HG02970 (cell line): Measurements from ENCODE around the gene MTMR6.

Source experiments
- ATAC-seq: cut with Tn5 transposase; IDR thresholded peaks from one replicate; pipeline ENCODE4 v1.9.1; 2021; ENCODE audit warnings: mild to moderate bottlenecking, moderate library complexity, moderate number of reproducible peaks; ENCODE audit not compliant: unreplicated experiment, low FRiP score

Gene MTMR6

DNA sequence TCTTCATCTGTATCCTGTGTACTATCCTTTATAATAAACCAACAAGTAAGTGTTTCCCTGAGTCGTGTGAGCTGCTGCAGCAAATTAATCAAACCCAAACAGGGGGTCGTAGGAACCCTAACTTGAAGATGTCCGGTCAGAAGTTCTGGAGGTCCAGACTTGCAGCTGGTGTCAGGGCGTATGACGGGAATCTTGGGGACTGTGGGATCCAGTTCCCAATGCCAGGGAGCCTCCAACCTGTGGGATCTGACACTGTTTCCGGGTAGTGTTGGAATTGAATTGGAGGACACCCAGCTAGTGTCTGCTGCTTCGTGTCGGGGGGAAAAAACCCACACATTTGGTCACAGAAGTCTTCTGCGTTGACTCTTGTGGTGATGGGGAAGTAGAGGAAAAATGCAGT, 63.1 kb downstream of the MTMR6 start:
- ATAC-seq = no peak

DNA sequence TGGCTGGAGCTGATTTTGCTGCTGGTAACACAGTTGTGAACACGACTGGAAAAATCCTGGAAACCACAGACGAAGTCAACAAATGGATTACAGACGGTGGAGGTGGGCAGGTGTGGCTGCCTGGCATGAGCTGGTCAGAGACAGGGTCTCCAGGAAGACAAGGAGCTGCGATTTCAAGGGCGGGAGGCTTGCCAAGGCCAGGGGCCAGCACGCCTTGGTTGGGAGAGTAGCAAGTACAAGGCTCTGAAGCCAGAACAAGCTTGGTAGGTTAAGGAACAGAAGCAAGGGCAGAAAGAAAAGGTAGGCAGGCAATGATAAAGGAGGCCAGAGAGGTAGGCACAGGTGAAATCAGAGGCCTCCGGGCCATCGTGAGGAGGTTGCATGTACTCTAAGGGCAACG, 64.5 kb downstream of the MTMR6 start:
- no peak for ATAC-seq

DNA sequence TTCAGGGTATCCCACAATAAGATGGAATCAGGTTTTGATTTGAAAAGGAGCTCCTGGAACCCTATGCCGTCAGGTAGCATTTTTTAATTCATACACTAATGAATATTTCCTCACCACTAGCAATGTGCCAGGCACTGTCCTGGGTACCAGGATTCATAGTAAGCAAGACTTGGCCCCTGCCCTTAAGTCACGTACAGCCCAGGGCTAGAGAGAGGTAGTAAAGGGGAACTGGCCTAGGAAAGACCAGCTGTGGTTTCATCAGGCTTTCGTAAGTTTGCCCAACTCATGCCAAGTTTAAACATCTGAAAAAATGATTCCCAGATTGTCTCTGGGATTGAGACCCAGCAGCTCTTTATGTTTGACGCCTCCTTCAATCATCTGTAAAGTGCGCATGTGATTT, 69.3 kb downstream of the MTMR6 start:
- no peak for ATAC-seq

DNA sequence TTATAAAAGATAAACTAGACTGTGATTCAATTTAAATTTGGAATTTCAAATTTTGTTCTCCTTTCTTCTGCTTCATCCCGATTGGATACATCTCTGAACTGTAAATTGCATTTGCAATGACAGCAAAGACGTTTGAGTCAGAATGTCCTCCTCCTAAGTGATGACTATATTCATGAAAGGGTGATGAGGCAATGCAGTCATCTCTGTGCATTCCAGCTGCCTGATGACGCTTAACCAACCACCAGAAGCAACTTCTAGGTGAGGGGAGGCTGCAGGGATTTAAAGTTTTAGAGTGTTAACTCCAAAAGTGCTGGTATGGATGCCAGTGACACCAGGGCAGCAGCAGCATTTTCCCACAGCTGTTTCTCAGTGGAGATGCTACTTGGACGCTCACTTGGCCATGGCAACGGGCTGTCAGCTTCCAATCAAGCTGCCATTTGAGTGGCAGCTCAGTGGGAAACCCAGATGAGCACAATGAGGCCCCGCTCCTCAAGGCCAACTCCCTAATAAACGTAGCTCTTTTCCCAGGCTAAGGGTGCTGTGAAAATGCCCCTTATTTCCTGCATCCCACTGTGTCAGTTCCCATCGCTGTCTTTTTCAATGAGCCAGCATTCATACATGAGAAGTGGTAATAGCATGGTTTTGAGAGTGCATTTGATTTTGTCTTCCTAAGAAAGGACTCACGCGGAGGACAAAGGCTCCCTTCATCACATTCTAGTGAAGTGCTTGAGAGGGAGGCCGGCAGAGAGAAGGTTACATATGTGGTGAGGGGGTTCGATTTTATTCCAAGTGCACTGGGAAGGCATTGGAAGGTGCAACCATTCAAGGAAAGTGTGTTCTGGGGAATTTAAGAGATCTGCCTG, 70.0 kb downstream of the MTMR6 start:
- no peak for ATAC-seq

DNA sequence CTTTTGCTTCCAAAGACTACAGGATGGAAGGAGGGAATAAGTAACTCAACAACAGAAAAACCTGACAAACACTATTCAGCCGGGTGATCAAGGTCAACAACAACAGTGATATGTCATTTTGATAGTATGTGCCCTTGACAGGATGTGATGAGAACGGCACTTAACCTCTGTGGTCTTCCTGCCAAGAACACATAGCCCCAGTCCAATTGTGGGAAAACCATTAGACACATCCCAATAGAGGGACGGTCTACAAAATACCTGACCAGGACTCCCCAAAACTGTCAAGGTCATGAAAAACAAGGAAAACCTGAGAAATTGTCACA, 72.1 kb downstream of the MTMR6 start:
- no peak for ATAC-seq

DNA sequence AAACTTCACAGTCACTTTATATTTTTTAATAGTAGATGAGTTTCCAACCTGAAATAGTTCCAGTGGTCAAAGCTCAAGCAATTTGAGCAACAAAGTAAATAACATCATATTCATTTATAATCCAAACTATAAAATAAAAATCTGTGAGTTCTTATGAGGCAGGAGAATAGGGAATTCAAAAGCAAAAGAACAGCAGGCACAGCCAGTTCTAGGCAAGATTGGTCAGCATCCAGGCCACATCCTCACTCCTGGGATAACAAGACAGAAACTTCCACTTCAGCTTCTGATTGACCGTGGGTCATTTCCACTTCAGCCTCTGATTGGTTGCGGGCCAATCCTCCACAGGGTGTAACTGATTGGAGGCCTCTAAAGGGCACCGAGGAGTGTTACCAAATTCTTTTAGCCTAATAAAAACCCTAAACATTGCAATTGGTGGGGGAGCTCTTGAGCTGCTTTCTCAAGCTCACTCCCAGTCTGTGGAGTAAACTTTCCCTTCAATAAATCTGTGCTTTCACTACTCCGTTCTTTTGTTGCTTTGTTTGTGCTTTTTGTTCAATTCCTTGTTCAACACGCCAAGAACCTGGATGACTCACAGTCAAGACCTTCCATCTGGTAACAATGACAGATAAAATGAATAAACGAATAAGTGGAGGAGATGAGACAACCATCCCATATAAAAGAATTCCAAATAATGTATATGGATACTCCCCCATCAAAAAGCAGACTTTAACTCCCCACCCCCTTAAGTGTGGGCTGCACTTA, 72.6 kb downstream of the MTMR6 start:
- no peak for ATAC-seq

DNA sequence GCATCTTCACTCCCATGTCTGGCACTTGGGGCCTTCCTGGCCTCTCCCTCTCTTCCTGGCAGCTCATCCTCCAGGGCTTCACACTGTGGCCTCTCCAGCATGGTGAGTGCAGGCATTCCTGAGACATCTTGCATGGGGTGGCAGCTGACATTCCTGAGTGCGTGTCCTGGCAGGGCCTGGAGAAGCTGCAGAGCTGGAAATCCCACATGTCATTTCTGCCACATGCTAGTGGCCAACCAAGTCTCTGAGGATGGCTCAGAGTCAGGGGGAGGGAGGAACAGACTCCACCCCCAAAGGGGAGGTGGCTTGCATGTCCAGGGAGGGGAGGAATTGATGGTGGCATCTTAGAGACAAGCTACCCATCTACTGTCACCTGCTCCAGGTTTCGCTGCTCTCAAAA, 73.6 kb downstream of the MTMR6 start:
- no peak for ATAC-seq

DNA sequence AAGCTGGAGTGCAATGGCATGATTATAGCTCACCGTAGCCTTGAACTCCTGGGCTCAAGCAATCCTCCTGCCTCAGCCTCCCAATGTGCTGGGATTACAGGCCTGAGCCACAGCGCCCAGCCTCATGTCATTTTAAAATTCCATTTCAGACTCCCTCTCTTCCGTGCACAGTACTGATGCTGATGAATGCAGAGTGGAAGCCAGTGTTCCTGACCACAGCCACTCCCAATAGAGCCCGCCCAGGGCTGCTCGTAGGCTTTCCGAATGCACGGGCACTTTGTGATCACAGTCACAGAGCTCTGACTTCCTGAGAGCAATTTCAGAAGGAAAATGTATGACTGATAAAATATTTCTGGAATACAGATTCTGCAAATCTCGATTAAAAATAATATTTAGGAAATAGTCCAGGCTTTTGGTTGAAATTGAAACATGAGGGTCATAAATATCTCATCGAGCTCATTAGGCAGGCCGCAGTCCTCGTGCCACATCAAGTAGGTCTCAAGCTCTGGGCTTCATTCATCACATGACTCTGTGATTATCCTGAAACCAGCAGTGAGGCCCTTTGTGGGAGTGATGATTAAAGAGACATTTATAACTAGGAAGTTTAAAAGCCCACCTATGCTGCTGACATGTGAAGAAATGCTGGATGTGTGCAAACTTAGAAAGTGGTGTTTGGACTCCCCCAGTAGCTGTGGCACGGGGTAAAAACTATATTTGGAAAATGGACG, 76.3 kb downstream of the MTMR6 start:
- no peak for ATAC-seq

DNA sequence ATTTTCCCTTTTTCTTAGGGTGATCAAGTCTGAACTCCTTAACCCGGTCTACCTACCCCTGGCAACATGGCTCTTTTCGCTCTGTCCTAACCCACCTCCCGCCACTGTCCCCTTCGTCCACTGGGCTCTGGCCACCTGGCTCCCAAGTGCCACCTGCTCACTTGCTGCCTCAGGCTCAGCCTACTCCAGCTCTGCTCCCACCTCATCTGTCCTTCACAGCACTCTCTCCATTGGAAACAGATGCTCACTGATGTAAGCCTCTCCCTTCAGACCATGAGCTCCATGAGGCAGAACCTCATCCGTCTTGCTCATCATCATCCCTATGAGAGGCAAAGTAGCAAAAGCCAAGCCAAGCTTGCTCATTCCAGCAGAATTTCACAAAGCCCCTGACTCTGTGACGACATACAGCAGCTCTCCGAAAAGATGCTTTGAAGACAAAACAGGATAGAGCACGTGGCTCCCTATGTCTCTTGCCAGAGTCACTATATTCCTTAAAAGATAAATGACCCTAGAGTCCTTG, 79.9 kb downstream of the MTMR6 start:
- no peak for ATAC-seq

DNA sequence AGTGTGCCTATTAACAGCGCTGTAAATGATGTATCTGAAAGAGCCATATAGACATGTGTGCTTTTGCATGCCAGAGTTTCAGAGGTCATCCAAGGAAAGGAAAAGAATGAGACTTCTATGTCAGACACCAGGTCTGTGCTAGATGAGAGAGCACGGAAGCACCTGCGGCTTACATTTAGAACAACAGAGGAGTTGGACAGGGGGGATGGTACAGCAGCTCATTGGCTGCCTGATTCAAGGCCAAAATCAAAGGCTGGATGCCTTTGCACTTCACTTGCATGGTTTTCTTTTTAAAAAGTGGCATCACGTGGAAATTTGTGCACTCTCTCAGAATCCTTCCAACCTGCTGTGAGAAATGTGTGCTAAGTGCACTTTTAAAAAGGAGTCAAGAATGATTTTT, 82.4 kb downstream of the MTMR6 start:
- ATAC-seq = no peak

DNA sequence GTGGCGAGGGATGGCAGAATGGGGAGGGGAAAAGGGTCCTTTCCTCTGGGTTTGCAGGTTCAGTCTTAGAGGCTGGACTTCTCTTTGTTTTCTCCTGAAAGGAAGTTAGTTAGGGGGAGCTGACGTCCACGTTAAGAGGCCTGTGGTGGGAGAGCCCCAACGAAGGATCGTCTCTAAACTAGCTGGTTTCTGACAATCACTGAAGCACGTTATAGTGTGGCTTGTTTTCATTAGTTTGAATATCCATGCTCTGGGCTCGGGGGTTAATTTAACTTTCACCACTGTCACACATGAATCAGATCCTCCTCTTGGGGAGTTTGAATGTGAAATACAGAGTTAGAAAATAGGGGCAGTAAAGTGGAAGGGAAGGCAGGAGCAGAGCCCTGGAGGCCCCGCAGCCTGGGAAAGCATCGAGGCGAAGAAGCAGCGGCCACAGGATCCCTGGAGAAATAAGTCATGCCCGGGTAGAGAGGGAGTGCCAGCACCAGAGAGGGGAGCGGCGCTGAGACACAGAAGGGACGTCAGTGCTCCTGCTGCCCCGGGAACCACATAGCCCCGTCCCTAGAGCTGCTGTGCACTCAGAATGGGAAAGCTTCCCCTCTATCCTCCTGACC, 84.1 kb downstream of the MTMR6 start:
- no peak for ATAC-seq

DNA sequence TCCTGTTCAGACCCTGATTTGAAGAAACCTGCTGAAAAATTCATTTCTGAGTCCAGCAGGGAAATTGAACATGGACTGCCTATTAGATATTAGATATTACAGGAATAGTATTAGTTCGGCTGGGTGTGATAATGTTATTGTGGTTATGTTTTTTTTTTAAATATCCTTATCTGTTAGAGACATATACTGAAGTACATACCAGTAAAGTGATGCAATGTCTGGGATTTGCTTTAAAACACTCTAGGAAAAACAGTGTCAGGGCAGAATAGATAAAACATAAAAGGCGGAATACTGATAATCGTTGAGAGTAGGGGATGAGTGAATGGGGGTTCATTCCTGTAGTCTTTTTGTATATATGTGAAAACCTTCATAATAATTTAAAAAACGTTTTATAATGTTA, 86.5 kb downstream of the MTMR6 start:
- ATAC-seq = no peak

DNA sequence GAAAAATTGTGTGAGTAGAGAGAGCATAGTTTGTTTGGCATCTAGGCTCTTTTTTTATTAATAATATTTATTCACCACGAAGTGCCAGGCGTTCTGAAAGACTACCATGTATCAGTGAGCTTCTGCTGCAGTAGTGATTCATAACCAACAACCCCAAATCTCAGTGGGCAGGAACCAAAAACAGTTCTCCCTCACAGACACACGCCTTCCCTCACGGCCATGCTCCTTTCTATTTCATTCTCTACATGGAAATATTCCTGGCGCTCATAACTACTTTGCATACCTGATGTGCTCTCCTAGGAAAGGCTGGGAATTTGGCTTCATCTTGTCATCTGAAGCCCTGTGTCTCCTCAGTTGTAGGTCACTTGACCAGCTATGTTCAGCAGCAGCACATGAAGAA, 88.6 kb downstream of the MTMR6 start:
- no peak for ATAC-seq

DNA sequence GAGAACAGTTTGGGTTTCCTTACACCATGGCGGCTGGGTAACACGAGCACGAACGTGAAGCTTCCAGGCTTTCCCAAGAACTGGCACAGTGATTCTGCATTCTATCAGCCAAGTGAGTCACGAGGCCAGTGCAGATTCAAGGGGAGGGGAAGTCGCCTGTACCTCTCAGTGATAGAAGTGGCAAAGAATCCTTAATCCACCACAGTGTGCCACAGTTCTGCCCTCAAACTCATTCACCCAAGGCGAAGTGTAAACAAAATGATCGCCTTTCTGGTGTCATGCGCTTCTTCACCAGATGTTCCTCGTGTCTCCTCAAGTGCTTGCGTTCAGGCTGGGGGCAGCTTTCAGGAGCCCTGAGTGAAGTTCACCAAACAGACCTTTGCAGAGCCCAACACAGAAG, 90.3 kb downstream of the MTMR6 start:
- ATAC-seq = no peak
